HepG2 (cell line): ENCODE measurements around the gene ERMARD. TPM values are rescaled to one million over a fixed set of nuclear protein-coding genes. Genes with fewer than 3 reads are reported as not detected.

Experiments used
- FOXJ3 ChIP-seq: sonication (generic); formaldehyde crosslinking; IDR thresholded peaks from 2 replicates; pipeline ENCODE4 v1.4.0; 2020; ENCODE audit warnings: missing genetic modification reagents, mild to moderate bottlenecking, borderline replicate concordance
- HOXA5 ChIP-seq: sonication (generic); formaldehyde crosslinking; IDR thresholded peaks from 2 replicates; pipeline ENCODE4 v1.4.0; 2020; ENCODE audit warnings: missing genetic modification reagents
- KAT7 ChIP-seq: IDR thresholded peaks from 2 replicates; pipeline ENCODE4 v1.6.1; 2018; ENCODE audit warnings: borderline replicate concordance, missing compliant biosample characterization
- KLF15 ChIP-seq: sonication (generic); formaldehyde crosslinking; IDR thresholded peaks from 2 replicates; pipeline ENCODE4 v1.8.1; 2023; ENCODE audit warnings: borderline replicate concordance, mild to moderate bottlenecking, inconsistent platforms, missing genetic modification reagents, mixed read lengths
- MBD4 ChIP-seq: IDR thresholded peaks from 2 replicates; pipeline ENCODE4 v1.6.1; 2012; ENCODE audit warnings: low read length, inconsistent platforms, borderline replicate concordance
- MBNL3 ChIP-seq: fragments of 250-450 bp; sonication (Bioruptor Pico); conservative IDR thresholded peaks from 2 replicates; pipeline ENCODE4 v1.8.0; 2022; ENCODE audit warnings: mild to moderate bottlenecking, inconsistent platforms
- MXD4 ChIP-seq: IDR thresholded peaks from 2 replicates; pipeline ENCODE4 v1.6.1; 2016; ENCODE audit warnings: mild to moderate bottlenecking, missing biosample characterization, missing genetic modification reagents
- NCOA5 ChIP-seq: sonication (generic); formaldehyde crosslinking; IDR thresholded peaks from 2 replicates; pipeline ENCODE4 v1.4.0; 2020; ENCODE audit warnings: missing genetic modification reagents
- RAD21 ChIP-seq: fragments of 450-650 bp; formaldehyde crosslinking; IDR thresholded peaks from 2 replicates; pipeline ENCODE4 v1.5.0; 2020; ENCODE audit warnings: mild to moderate bottlenecking
- RARG ChIP-seq: sonication (generic); formaldehyde crosslinking; IDR thresholded peaks from 2 replicates; pipeline ENCODE4 v1.4.0; 2020; ENCODE audit warnings: low read depth, mild to moderate bottlenecking, missing genetic modification reagents
- RBM39 ChIP-seq: fragments of 200-400 bp; formaldehyde crosslinking; IDR thresholded peaks from one replicate; pipeline ENCODE4 v1.6.1; 2018; ENCODE audit warnings: antibody characterized with exemption, mild to moderate bottlenecking, low read depth, low read length; ENCODE audit not compliant: poor library complexity, severe bottlenecking
- RORA ChIP-seq: sonication (generic); formaldehyde crosslinking; IDR thresholded peaks from 2 replicates; pipeline ENCODE4 v1.5.0; 2020; ENCODE audit warnings: mild to moderate bottlenecking, missing genetic modification reagents, moderate library complexity
- SAFB2 ChIP-seq: sonication (generic); formaldehyde crosslinking; IDR thresholded peaks from 2 replicates; pipeline ENCODE4 v1.5.1; 2020; ENCODE audit warnings: missing genetic modification reagents, low read depth, mild to moderate bottlenecking, borderline replicate concordance
- SALL2 ChIP-seq: sonication (generic); formaldehyde crosslinking; IDR thresholded peaks from 2 replicates; pipeline ENCODE4 v1.8.1; 2023; ENCODE audit warnings: mild to moderate bottlenecking, missing genetic modification reagents, inconsistent platforms
- SRSF1 ChIP-seq: fragments of 200-400 bp; formaldehyde crosslinking; optimal IDR thresholded peaks from 2 replicates; pipeline ENCODE3; 2017; ENCODE audit warnings: mild to moderate bottlenecking, low read depth, low read length, moderate library complexity
- THYN1 ChIP-seq: sonication (generic); formaldehyde crosslinking; IDR thresholded peaks from 2 replicates; pipeline ENCODE4 v1.8.1; 2023; ENCODE audit warnings: low read depth, mild to moderate bottlenecking, moderate library complexity, missing genetic modification reagents, borderline replicate concordance
- U2AF1 ChIP-seq: fragments of 200-400 bp; formaldehyde crosslinking; optimal IDR thresholded peaks from 2 replicates; pipeline ENCODE3; 2017; ENCODE audit warnings: mild to moderate bottlenecking, low read depth, low read length
- ZEB1 ChIP-seq: IDR thresholded peaks from 2 replicates; pipeline ENCODE4 v1.6.1; 2012; ENCODE audit warnings: mild to moderate bottlenecking, low read depth, inconsistent platforms; ENCODE audit not compliant: insufficient replicate concordance
- ZMAT5 ChIP-seq: sonication (generic); formaldehyde crosslinking; IDR thresholded peaks from 2 replicates; pipeline ENCODE4 v1.5.0; 2020; ENCODE audit warnings: mild to moderate bottlenecking, low read depth, missing genetic modification reagents, borderline replicate concordance
- ZNF136 ChIP-seq: sonication (generic); formaldehyde crosslinking; IDR thresholded peaks from 2 replicates; pipeline ENCODE4 v1.8.1; 2022; ENCODE audit warnings: low read depth, mild to moderate bottlenecking, moderate library complexity, missing genetic modification reagents
- ZNF207 ChIP-seq: fragments of 450-650 bp; IDR thresholded peaks from 2 replicates; pipeline ENCODE4 v1.6.1; 2016; ENCODE audit warnings: antibody characterized with exemption, borderline replicate concordance
- ZNF230 ChIP-seq: sonication (generic); formaldehyde crosslinking; IDR thresholded peaks from 2 replicates; pipeline ENCODE4 v1.4.0; 2020; ENCODE audit warnings: mild to moderate bottlenecking, missing genetic modification reagents
- ZNF264 ChIP-seq: sonication (generic); formaldehyde crosslinking; IDR thresholded peaks from 2 replicates; pipeline ENCODE4 v1.4.0; 2020; ENCODE audit warnings: missing genetic modification reagents
- ZNF317 ChIP-seq: sonication (generic); formaldehyde crosslinking; IDR thresholded peaks from 2 replicates; pipeline ENCODE4 v1.5.0; 2020; ENCODE audit warnings: mild to moderate bottlenecking, missing genetic modification reagents
- ZNF331 ChIP-seq: sonication (generic); formaldehyde crosslinking; IDR thresholded peaks from 2 replicates; pipeline ENCODE4 v1.4.0; 2020; ENCODE audit warnings: missing genetic modification reagents
- ZNF337 ChIP-seq: sonication (generic); formaldehyde crosslinking; IDR thresholded peaks from 2 replicates; pipeline ENCODE4 v1.5.1; 2020; ENCODE audit warnings: missing genetic modification reagents, low read depth, mild to moderate bottlenecking, borderline replicate concordance
- ZNF354B ChIP-seq: sonication (generic); formaldehyde crosslinking; IDR thresholded peaks from 2 replicates; pipeline ENCODE4 v1.8.0; 2022; ENCODE audit warnings: mild to moderate bottlenecking, missing genetic modification reagents
- ZNF562 ChIP-seq: sonication (generic); formaldehyde crosslinking; IDR thresholded peaks from 2 replicates; pipeline ENCODE4 v1.8.0; 2022; ENCODE audit warnings: missing genetic modification reagents, borderline replicate concordance
- ZNF564 ChIP-seq: sonication (generic); formaldehyde crosslinking; IDR thresholded peaks from 2 replicates; pipeline ENCODE4 v1.8.1; 2023; ENCODE audit warnings: mild to moderate bottlenecking, missing genetic modification reagents
- ZSCAN12 ChIP-seq: sonication (generic); formaldehyde crosslinking; IDR thresholded peaks from 2 replicates; pipeline ENCODE4 v1.9.0; 2021; ENCODE audit warnings: mild to moderate bottlenecking, missing genetic modification reagents
- ZSCAN20 ChIP-seq: sonication (generic); formaldehyde crosslinking; IDR thresholded peaks from 2 replicates; pipeline ENCODE4 v1.4.0; 2020; ENCODE audit warnings: missing genetic modification reagents, mild to moderate bottlenecking, borderline replicate concordance
- ZUFSP ChIP-seq: sonication (generic); formaldehyde crosslinking; IDR thresholded peaks from 2 replicates; pipeline ENCODE4 v1.9.0; 2021; ENCODE audit warnings: missing genetic modification reagents, mild to moderate bottlenecking, borderline replicate concordance
- polyA plus RNA-seq, 8 experiments: library from polyadenylated mRNA; depleted of rRNA in 3 of 8; stranded (reverse) in 7 of 8; unstranded in 1 of 8; fragments of >200 nt; fragmentation: Illumina TruSeq in 4 of 8; extraction: Trizol in 4 of 8; gene quantifications; 2 replicates each; pipeline versions ENCODE4 v1.2.1 to v1.2.3, GENCODE V29; 2011 to 2016; ENCODE audit warnings: low read depth in 4 of 8, missing spikeins in 1 of 8, mixed read lengths in 1 of 8; ENCODE audit not compliant: insufficient read depth in 1 of 8
- total RNA-seq, 5 experiments: library from RNA; depleted of rRNA; stranded (reverse); fragments of >200 nt; fragmentation: Illumina TruSeq; extraction: Trizol; gene quantifications; 2 replicates each; pipeline ENCODE4 v1.2.3, GENCODE V29; 2016; ENCODE audit warnings: low read depth in 1 of 5

ERMARD gene
- total and polyA plus RNA-seq, 2 of the 13 experiments (the other 11 are each of a cell fraction or from before 2014, with no cell fraction given) = 8.8 to 10.7 TPM

GRCh38 chr6:169702840-169703246 lies 48.6 kb upstream of the ERMARD start (continued):
- TF ChIP-seq U2AF1 (no peak), ZSCAN20 (CRISPR knock-in tag) (0 out of 2 replicates have a peak, but pooled peaks have one; percentile 50), MXD4 (CRISPR knock-in tag) (no peak), ZNF354B (CRISPR knock-in tag) (no peak), RARG (CRISPR knock-in tag) (no peak), SALL2 (CRISPR knock-in tag) (no peak), ZNF331 (CRISPR knock-in tag) (0 out of 2 replicates have a peak, but pooled peaks have one; percentile 5), KLF15 (CRISPR knock-in tag) (no peak), ZNF564 (CRISPR knock-in tag) (no peak), ZEB1 (peak; percentile 10), SRSF1 (no peak), HOXA5 (0 out of 2 replicates have a peak, but pooled peaks have one; percentile 14), ZNF264 (CRISPR knock-in tag) (no peak), MBD4 (no peak), RORA (CRISPR knock-in tag) (no peak), ZNF337 (CRISPR knock-in tag) (no peak), THYN1 (no peak), SAFB2 (CRISPR knock-in tag) (0 out of 2 replicates have a peak, but pooled peaks have one; percentile 12), RBM39 (no peak), ZNF207 (no peak), KAT7 (no peak; the same call in 1 of the 2 replicates), ZNF230 (CRISPR knock-in tag) (no peak), NCOA5 (no peak), MBNL3 (CRISPR knock-in tag) (0 out of 2 replicates have a peak, but pooled peaks have one; percentile 13), ZSCAN12 (CRISPR knock-in tag) (no peak), ZNF317 (CRISPR knock-in tag) (no peak), RAD21 (CRISPR knock-in tag) (no peak), FOXJ3 (CRISPR knock-in tag) (0 out of 2 replicates have a peak, but pooled peaks have one; percentile 6), ZNF136 (no peak), ZMAT5 (CRISPR knock-in tag) (0 out of 2 replicates have a peak, but pooled peaks have one; percentile 11), ZUFSP (CRISPR knock-in tag) (no peak), ZNF562 (CRISPR knock-in tag) (no peak)
